Nephron progenitor cell (in vitro differentiated cells): ENCODE measurements around the gene BET1L.
A peak's percentile ranks its signal among the peaks of the same experiment; 100 is the strongest.

Experiments
- DNase-seq: peaks from one replicate; pipeline ENCODE4 v3.0.0; 2021
- H3K27ac Mint-ChIP-seq: 2 replicates; pipeline ENCODE4 v1.8.0; 2021; ENCODE audit warnings: mild to moderate bottlenecking, moderate library complexity, mixed read lengths
- H3K27me3 Mint-ChIP-seq: 2 replicates; pipeline ENCODE4 v1.8.0; 2021; ENCODE audit warnings: mild to moderate bottlenecking, low read depth, mixed read lengths; ENCODE audit not compliant: poor library complexity
- H3K36me3 Mint-ChIP-seq: 2 replicates; pipeline ENCODE4 v1.8.0; 2021; ENCODE audit warnings: low read depth, mixed read lengths
- H3K4me1 Mint-ChIP-seq: 2 replicates; pipeline ENCODE4 v1.8.0; 2021; ENCODE audit warnings: mixed read lengths
- H3K4me3 Mint-ChIP-seq: 2 replicates; pipeline ENCODE4 v1.8.0; 2021; ENCODE audit warnings: mild to moderate bottlenecking, moderate library complexity, mixed read lengths
- H3K9me3 Mint-ChIP-seq: 2 replicates; pipeline ENCODE4 v1.8.0; 2021; ENCODE audit warnings: mild to moderate bottlenecking, moderate library complexity, mixed read lengths
- CTCF ChIP-seq: fragments of 200-600 bp; sonication (generic); IDR thresholded peaks from 2 replicates; pipeline ENCODE4 v1.5.0; 2021; ENCODE audit warnings: antibody characterized with exemption

Gene BET1L

GRCh38 chr11:206526-207207 is 532 bp downstream of the BET1L start:
- Mint-ChIP-seq H3K9me3 (no peaks in the 10 kb centered on the region), H3K4me1 (peaks cover 34% of the 10 kb centered on the region), H3K36me3 (peaks cover 18% of the 10 kb centered on the region), H3K27ac (peak overlapping the region; percentile 29), H3K4me3 (peak overlapping the region; percentile 97), H3K27me3 (no peaks in the 10 kb centered on the region)
- TF ChIP-seq CTCF: no peak
- DNase-seq: no peak

- H3K4me1 Mint-ChIP-seq: peaks cover 34% of the 10 kb centered on the region
- no peaks in the 10 kb centered on the region for H3K9me3 Mint-ChIP-seq
- no peak for TF ChIP-seq CTCF
- no peak overlapping the region for H3K27ac Mint-ChIP-seq
- peak overlapping the region; percentile 97 for H3K4me3 Mint-ChIP-seq
- no peak for DNase-seq
- H3K27me3 Mint-ChIP-seq: no peaks in the 10 kb centered on the region
- peaks cover 12% of the 10 kb centered on the region for H3K36me3 Mint-ChIP-seq
These were observed 1.2 kb downstream of the BET1L start for GRCh38 chr11:206002-206384.

- Mint-ChIP-seq H3K4me1 (peaks cover 32% of the 10 kb centered on the region), H3K4me3 (peak overlapping the region; percentile 97), H3K36me3 (peaks cover 12% of the 10 kb centered on the region), H3K9me3 (no peaks in the 10 kb centered on the region), H3K27ac (no peak overlapping the region), H3K27me3 (no peaks in the 10 kb centered on the region)
- TF ChIP-seq CTCF: no peak
- no peak for DNase-seq
These were observed 1.8 kb downstream of the BET1L start for GRCh38 chr11:205221-206001.

GRCh38 chr11:204587-205109 is 2.6 kb downstream of the BET1L start:
- no peaks in the 10 kb centered on the region for H3K27me3 Mint-ChIP-seq
- TF ChIP-seq CTCF: no peak
- no peak overlapping the region for H3K4me3 Mint-ChIP-seq
- H3K9me3 Mint-ChIP-seq: no peaks in the 10 kb centered on the region
- H3K4me1 Mint-ChIP-seq: peaks cover 24% of the 10 kb centered on the region
- DNase-seq: no peak
- peaks cover 12% of the 10 kb centered on the region for H3K36me3 Mint-ChIP-seq
- H3K27ac Mint-ChIP-seq: no peak overlapping the region

GRCh38 chr11:203945-204586 is 3.1 kb downstream of the BET1L start:
- Mint-ChIP-seq H3K27me3 (no peaks in the 10 kb centered on the region), H3K27ac (no peak overlapping the region), H3K36me3 (peaks cover 12% of the 10 kb centered on the region), H3K4me3 (peak overlapping the region; percentile 49), H3K9me3 (no peaks in the 10 kb centered on the region), H3K4me1 (peaks cover 18% of the 10 kb centered on the region)
- DNase-seq: no peak
- no peak for TF ChIP-seq CTCF
